GM23338 (cell line): ENCODE results near the gene PHLDB2. TPM values are rescaled to one million over a fixed set of nuclear protein-coding genes. Genes with fewer than 3 reads are reported as not detected.

ENCODE experiments used
- ATAC-seq: fragments of 200-7000 bp; cut with Tn5 transposase; 3 replicates; pipeline ENCODE4 v1.9.1; 2020
- DNase-seq: peaks from one replicate; pipeline ENCODE4 v3.0.0-alpha.2; 2015; ENCODE audit warnings: low spot score
- H2AFZ ChIP-seq: fragments of 200-600 bp; sonication (generic); 2 replicates; pipeline ENCODE4 v1.8.0; 2016; ENCODE audit warnings: antibody characterized with exemption, mild to moderate bottlenecking, moderate library complexity
- H3F3A ChIP-seq: fragments of 200-600 bp; sonication (generic); replicated peaks from 2 replicates; pipeline ENCODE4 v1.8.0; 2017; ENCODE audit warnings: antibody characterized with exemption, mixed run types, low read depth
- H3K27ac ChIP-seq: fragments of 200-600 bp; sonication (generic); 2 replicates; pipeline ENCODE4 v1.6.1; 2016; ENCODE audit warnings: low read depth
- H3K27me3 ChIP-seq: fragments of 200-600 bp; sonication (generic); 2 replicates; pipeline ENCODE4 v1.8.0; 2016; ENCODE audit warnings: mild to moderate bottlenecking, mixed run types, moderate library complexity; ENCODE audit not compliant: insufficient read depth
- H3K36me3 ChIP-seq: fragments of 200-600 bp; sonication (generic); 2 replicates; pipeline ENCODE4 v1.8.0; 2016; ENCODE audit warnings: mild to moderate bottlenecking; ENCODE audit not compliant: insufficient read depth
- H3K4me1 ChIP-seq: fragments of 200-600 bp; sonication (generic); 2 replicates; pipeline ENCODE4 v1.8.0; 2016; ENCODE audit warnings: mild to moderate bottlenecking, moderate library complexity; ENCODE audit not compliant: insufficient read depth
- H3K4me2 ChIP-seq: fragments of 200-600 bp; sonication (generic); 2 replicates; pipeline ENCODE4 v1.7.1; 2017; ENCODE audit warnings: mixed run types
- H3K4me3 ChIP-seq: fragments of 200-600 bp; sonication (generic); 2 replicates; pipeline ENCODE4 v1.6.1; 2016; ENCODE audit warnings: mixed run types
- H3K79me2 ChIP-seq: fragments of 200-600 bp; sonication (generic); replicated peaks from 2 replicates; pipeline ENCODE4 v1.8.0; 2017; ENCODE audit warnings: mild to moderate bottlenecking; ENCODE audit not compliant: insufficient read depth
- H3K9me2 ChIP-seq: fragments of 200-600 bp; sonication (generic); 2 replicates; pipeline ENCODE4 v1.8.0; 2017; ENCODE audit not compliant: insufficient read depth
- H4K20me1 ChIP-seq: fragments of 200-600 bp; sonication (generic); replicated peaks from 2 replicates; pipeline ENCODE4 v1.8.0; 2017; ENCODE audit warnings: mild to moderate bottlenecking; ENCODE audit not compliant: insufficient read depth
- H3K27ac Mint-ChIP-seq: 2 replicates; pipeline ENCODE4 v1.8.0; 2020; ENCODE audit warnings: inconsistent platforms, mild to moderate bottlenecking, moderate library complexity, mixed read lengths
- H3K27me3 Mint-ChIP-seq: 3 replicates; pipeline ENCODE4 v1.8.0; 2022; ENCODE audit warnings: low read depth, mild to moderate bottlenecking, moderate library complexity, mixed read lengths, inconsistent platforms; ENCODE audit not compliant: insufficient read depth, poor library complexity
- H3K36me3 Mint-ChIP-seq: 3 replicates; pipeline ENCODE4 v1.8.0; 2021; ENCODE audit warnings: low read depth, mild to moderate bottlenecking, inconsistent platforms, moderate library complexity, mixed read lengths
- H3K4me1 Mint-ChIP-seq: 3 replicates; pipeline ENCODE4 v1.8.0; 2020; ENCODE audit warnings: mild to moderate bottlenecking, inconsistent platforms, mixed read lengths
- H3K4me3 Mint-ChIP-seq: 3 replicates; pipeline ENCODE4 v1.8.0; 2021; ENCODE audit warnings: moderate library complexity, mild to moderate bottlenecking, inconsistent platforms, mixed read lengths
- H3K9me3 Mint-ChIP-seq: 3 replicates; pipeline ENCODE4 v1.8.0; 2020; ENCODE audit warnings: moderate library complexity, mild to moderate bottlenecking, inconsistent platforms, mixed read lengths
- CREB1 ChIP-seq: fragments of 250-450 bp; sonication (Bioruptor Pico); IDR thresholded peaks from 2 replicates; pipeline ENCODE4 v1.5.0; 2020; ENCODE audit warnings: low read depth, mild to moderate bottlenecking, moderate library complexity
- EZH2 ChIP-seq: fragments of 200-600 bp; sonication (generic); IDR thresholded peaks from one replicate; pipeline ENCODE4 v1.8.0; 2017; ENCODE audit warnings: antibody characterized with exemption, mild to moderate bottlenecking, low read depth; ENCODE audit not compliant: unreplicated experiment
- EZH2phosphoT487 ChIP-seq: fragments of 200-600 bp; sonication (generic); IDR thresholded peaks from one replicate; pipeline ENCODE4 v1.8.1; 2018; ENCODE audit warnings: antibody characterized with exemption; ENCODE audit not compliant: unreplicated experiment
- JUNB ChIP-seq: IDR thresholded peaks from one replicate; pipeline ENCODE4 v1.6.1; 2016; ENCODE audit warnings: antibody characterized with exemption; ENCODE audit not compliant: unreplicated experiment
- NANOG ChIP-seq: IDR thresholded peaks from 2 replicates; pipeline ENCODE4 v1.6.1; 2016; ENCODE audit warnings: antibody characterized with exemption, borderline replicate concordance
- POLR2AphosphoS5 ChIP-seq: IDR thresholded peaks from 2 replicates; pipeline ENCODE4 v1.6.1; 2016; ENCODE audit warnings: antibody characterized with exemption, low read depth
- STAT1 ChIP-seq: IDR thresholded peaks from one replicate; pipeline ENCODE4 v1.6.1; 2016; ENCODE audit warnings: antibody characterized with exemption; ENCODE audit not compliant: unreplicated experiment
- ZNF114 ChIP-seq: fragments of 250-450 bp; sonication (Bioruptor Pico); IDR thresholded peaks from 2 replicates; pipeline ENCODE4 v1.5.0; 2020; ENCODE audit warnings: mild to moderate bottlenecking, moderate library complexity
- ZNF331 ChIP-seq: fragments of 250-450 bp; sonication (Bioruptor Pico); IDR thresholded peaks from 2 replicates; pipeline ENCODE4 v1.5.0; 2020; ENCODE audit warnings: low read depth, mild to moderate bottlenecking, moderate library complexity
- polyA plus RNA-seq: library from polyadenylated mRNA; unstranded; fragments of >200 nt; fragmentation: Nextera tagmentation; extraction: Ambion mirVana; gene quantifications from 2 replicates; pipeline ENCODE4 v1.2.1, GENCODE V29; 2016
- total RNA-seq: library from RNA; depleted of rRNA; stranded (reverse); fragments of >200 nt; shearing (Covaris generic); gene quantifications from 2 replicates; pipeline ENCODE4 v1.2.3, GENCODE V29; 2014
- TF ChIP-seq, protein P1 (sequence below): fragments of 250-450 bp; sonication (Bioruptor Pico); IDR thresholded peaks from 2 replicates; pipeline ENCODE4 v1.5.0; 2020; ENCODE audit warnings: mild to moderate bottlenecking, moderate library complexity
- TF ChIP-seq, protein P2 (sequence below), 2 experiments: fragments of 200-600 bp in 1 of 2; sonication (generic) in 1 of 2; conservative IDR thresholded peaks; 2 replicates each; pipeline versions ENCODE4 v1.5.1 to v1.6.1; 2016 to 2017; ENCODE audit warnings: antibody characterized with exemption in 2 of 2, low read depth in 2 of 2, mild to moderate bottlenecking in 2 of 2, moderate library complexity in 1 of 2
- TF ChIP-seq, protein P3 (sequence below): IDR thresholded peaks from 2 replicates; pipeline ENCODE4 v1.6.1; 2016; ENCODE audit warnings: antibody characterized with exemption

PHLDB2 gene
- total and polyA plus RNA-seq, 2 experiments from 2014 or later: 19.5 to 33.7 TPM

DNA sequence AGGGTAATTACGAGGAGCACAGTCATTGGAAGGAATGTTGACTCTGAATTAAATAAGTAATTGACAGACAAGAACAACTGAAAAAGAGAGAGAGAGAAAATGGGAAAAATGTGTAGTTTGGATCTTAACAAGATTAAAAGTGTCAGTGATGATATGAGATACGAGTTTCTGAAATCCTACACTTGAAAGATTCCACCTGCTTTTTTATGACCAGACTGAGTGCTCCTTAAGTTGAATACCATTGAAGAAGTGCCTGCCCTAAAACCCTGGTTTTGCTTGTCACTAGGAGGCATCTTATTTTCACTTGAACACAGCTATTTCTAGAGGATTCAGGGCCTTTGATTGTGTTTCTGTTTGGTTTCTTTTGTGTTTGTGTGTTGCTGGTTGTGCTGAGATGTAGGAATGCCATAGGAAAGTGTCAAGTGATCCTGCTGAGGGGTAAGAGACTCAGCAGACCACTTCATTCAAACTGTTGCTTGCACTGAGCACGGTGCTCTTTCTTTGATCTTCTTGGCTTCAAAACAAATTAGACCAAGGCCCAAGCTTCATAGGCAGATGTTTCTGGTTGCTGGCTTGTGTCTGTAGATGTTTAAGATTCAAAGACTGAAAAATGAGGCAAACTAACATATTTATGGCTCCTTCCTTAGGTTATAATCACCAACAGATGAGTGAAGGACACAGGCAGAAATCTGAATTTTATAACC, 102.5 kb downstream of the PHLDB2 start:
- no peak overlapping the region for H3K4me3 Mint-ChIP-seq
- TF ChIP-seq, protein P1, sequence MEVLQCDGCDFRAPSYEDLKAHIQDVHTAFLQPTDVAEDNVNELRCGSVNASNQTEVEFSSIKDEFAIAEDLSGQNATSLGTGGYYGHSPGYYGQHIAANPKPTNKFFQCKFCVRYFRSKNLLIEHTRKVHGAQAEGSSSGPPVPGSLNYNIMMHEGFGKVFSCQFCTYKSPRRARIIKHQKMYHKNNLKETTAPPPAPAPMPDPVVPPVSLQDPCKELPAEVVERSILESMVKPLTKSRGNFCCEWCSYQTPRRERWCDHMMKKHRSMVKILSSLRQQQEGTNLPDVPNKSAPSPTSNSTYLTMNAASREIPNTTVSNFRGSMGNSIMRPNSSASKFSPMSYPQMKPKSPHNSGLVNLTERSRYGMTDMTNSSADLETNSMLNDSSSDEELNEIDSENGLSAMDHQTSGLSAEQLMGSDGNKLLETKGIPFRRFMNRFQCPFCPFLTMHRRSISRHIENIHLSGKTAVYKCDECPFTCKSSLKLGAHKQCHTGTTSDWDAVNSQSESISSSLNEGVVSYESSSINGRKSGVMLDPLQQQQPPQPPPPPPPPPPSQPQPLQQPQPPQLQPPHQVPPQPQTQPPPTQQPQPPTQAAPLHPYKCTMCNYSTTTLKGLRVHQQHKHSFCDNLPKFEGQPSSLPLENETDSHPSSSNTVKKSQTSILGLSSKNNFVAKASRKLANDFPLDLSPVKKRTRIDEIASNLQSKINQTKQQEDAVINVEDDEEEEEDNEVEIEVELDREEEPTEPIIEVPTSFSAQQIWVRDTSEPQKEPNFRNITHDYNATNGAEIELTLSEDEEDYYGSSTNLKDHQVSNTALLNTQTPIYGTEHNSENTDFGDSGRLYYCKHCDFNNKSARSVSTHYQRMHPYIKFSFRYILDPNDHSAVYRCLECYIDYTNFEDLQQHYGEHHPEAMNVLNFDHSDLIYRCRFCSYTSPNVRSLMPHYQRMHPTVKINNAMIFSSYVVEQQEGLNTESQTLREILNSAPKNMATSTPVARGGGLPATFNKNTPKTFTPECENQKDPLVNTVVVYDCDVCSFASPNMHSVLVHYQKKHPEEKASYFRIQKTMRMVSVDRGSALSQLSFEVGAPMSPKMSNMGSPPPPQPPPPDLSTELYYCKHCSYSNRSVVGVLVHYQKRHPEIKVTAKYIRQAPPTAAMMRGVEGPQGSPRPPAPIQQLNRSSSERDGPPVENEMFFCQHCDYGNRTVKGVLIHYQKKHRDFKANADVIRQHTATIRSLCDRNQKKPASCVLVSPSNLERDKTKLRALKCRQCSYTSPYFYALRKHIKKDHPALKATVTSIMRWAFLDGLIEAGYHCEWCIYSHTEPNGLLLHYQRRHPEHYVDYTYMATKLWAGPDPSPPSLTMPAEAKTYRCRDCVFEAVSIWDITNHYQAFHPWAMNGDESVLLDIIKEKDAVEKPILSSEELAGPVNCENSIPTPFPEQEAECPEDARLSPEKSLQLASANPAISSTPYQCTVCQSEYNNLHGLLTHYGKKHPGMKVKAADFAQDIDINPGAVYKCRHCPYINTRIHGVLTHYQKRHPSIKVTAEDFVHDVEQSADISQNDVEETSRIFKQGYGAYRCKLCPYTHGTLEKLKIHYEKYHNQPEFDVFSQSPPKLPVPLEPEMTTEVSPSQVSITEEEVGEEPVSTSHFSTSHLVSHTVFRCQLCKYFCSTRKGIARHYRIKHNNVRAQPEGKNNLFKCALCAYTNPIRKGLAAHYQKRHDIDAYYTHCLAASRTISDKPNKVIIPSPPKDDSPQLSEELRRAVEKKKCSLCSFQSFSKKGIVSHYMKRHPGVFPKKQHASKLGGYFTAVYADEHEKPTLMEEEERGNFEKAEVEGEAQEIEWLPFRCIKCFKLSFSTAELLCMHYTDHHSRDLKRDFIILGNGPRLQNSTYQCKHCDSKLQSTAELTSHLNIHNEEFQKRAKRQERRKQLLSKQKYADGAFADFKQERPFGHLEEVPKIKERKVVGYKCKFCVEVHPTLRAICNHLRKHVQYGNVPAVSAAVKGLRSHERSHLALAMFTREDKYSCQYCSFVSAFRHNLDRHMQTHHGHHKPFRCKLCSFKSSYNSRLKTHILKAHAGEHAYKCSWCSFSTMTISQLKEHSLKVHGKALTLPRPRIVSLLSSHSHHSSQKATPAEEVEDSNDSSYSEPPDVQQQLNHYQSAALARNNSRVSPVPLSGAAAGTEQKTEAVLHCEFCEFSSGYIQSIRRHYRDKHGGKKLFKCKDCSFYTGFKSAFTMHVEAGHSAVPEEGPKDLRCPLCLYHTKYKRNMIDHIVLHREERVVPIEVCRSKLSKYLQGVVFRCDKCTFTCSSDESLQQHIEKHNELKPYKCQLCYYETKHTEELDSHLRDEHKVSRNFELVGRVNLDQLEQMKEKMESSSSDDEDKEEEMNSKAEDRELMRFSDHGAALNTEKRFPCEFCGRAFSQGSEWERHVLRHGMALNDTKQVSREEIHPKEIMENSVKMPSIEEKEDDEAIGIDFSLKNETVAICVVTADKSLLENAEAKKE (CRISPR knock-in tag): no peak
- no peak for TF ChIP-seq CREB1 (CRISPR knock-in tag)
- no peak for TF ChIP-seq EZH2
- TF ChIP-seq, protein P2, sequence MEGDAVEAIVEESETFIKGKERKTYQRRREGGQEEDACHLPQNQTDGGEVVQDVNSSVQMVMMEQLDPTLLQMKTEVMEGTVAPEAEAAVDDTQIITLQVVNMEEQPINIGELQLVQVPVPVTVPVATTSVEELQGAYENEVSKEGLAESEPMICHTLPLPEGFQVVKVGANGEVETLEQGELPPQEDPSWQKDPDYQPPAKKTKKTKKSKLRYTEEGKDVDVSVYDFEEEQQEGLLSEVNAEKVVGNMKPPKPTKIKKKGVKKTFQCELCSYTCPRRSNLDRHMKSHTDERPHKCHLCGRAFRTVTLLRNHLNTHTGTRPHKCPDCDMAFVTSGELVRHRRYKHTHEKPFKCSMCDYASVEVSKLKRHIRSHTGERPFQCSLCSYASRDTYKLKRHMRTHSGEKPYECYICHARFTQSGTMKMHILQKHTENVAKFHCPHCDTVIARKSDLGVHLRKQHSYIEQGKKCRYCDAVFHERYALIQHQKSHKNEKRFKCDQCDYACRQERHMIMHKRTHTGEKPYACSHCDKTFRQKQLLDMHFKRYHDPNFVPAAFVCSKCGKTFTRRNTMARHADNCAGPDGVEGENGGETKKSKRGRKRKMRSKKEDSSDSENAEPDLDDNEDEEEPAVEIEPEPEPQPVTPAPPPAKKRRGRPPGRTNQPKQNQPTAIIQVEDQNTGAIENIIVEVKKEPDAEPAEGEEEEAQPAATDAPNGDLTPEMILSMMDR (conservative IDR thresholded peaks at IDR 0.05; ENCODE audit: low read depth in 2 of 2): no peak
- TF ChIP-seq, protein P3, sequence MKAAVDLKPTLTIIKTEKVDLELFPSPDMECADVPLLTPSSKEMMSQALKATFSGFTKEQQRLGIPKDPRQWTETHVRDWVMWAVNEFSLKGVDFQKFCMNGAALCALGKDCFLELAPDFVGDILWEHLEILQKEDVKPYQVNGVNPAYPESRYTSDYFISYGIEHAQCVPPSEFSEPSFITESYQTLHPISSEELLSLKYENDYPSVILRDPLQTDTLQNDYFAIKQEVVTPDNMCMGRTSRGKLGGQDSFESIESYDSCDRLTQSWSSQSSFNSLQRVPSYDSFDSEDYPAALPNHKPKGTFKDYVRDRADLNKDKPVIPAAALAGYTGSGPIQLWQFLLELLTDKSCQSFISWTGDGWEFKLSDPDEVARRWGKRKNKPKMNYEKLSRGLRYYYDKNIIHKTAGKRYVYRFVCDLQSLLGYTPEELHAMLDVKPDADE: no peak
- TF ChIP-seq POLR2AphosphoS5: no peak
- no peak for TF ChIP-seq EZH2phosphoT487
- no peak for TF ChIP-seq ZNF331 (CRISPR knock-in tag)
- no peak for TF ChIP-seq ZNF114 (CRISPR knock-in tag)
- TF ChIP-seq JUNB: no peak
- TF ChIP-seq NANOG: no peak
- no peak for TF ChIP-seq STAT1
- Histone ChIP-seq H3K9me2 (no peaks in the 10 kb centered on the region; the same call in 1 of the 2 replicates), H3K4me1 (peaks cover 22% of the 10 kb centered on the region), H3K36me3 (no peaks in the 10 kb centered on the region), H4K20me1 (no peaks in the 10 kb centered on the region), H3K4me3 (no peak overlapping the region), H3F3A (no peaks in the 10 kb centered on the region), H3K79me2 (no peaks in the 10 kb centered on the region), H3K27me3 (peaks cover 10% of the 10 kb centered on the region; the same call in 1 of the 2 replicates), H3K27ac (no peak overlapping the region), H2AFZ (no peak overlapping the region), H3K4me2 (no peak overlapping the region)
- peaks cover 35% of the 10 kb centered on the region for H3K4me1 Mint-ChIP-seq
- no peak for ATAC-seq
- peaks cover 4% of the 10 kb centered on the region for H3K27me3 Mint-ChIP-seq
- H3K36me3 Mint-ChIP-seq: peaks cover 2% of the 10 kb centered on the region; the same call in 1 of the 3 replicates
- peak; percentile 16 for DNase-seq
- H3K27ac Mint-ChIP-seq: no peak overlapping the region
- no peaks in the 10 kb centered on the region for H3K9me3 Mint-ChIP-seq
